ENCODE data around the gene CAMSAP1. TPM values are rescaled to one million over a fixed set of nuclear protein-coding genes. Genes with fewer than 3 reads are reported as not detected.

The CAMSAP1 gene
- total and polyA plus RNA-seq, 4 donors = 5.0 to 29.8 (median 15.1) TPM

GRCh38 chr9:135777623-135778177, 129.6 kb downstream of the CAMSAP1 start:
- H3K27me3 ChIP-seq (ENCODE audit: control insufficient read depth in 3 of 3, insufficient read depth in 3 of 3, low read length in 2 of 3) = peaks cover 0 to 4% (median 3%) of the 10 kb centered on the region in 3 donors
- no peak for ATAC-seq (ENCODE audit: insufficient read depth, low FRiP score)
- no peak for DNase-seq

DNA sequence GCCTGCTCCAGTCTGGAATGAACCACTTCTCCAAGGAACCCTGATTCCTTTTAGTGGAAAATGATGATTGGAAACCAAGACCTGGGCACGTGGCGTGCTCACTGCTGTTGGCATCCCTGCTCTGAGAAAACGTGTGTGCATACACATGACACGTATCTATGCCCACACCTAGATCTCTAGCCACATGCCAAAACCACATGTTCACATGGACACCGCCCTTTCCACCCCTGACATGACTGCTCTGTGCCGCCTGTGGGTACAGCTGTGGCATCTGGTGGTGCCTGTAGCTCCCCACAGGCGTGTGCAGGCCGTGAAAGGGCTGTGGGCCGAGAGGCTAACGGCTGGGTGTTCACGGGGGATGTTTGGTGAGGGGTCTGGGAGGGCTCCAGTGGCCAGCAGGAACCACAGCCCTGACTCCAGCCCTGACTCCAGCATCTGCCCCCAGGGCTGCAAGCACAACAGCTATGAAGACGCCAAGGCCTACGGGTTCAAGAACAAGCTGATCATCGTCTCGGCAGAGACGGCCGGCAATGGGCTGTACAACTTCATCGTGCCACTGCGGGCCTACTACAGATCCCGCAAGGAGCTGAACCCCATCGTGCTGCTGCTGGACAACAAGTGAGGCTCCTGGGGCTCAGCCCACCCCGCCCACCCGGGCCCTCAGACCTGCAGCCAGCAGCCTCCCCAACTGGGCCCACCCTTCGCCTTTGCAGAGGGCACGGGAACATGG, 130.3 kb downstream of the CAMSAP1 start:
- peaks cover 3% of the 10 kb centered on the region in 3 donors for H3K27me3 ChIP-seq (ENCODE audit: control insufficient read depth in 3 of 3, insufficient read depth in 3 of 3, low read length in 2 of 3)
- no peak overlapping the region for H3K9ac ChIP-seq (ENCODE audit: insufficient read depth in 1 of 2, low read length in 2 of 2)
- no peak overlapping the region for H3K27ac ChIP-seq (ENCODE audit: low read depth in 1 of 2, low read length in 1 of 2)
- H3K4me3 ChIP-seq = no peak overlapping the region
- H3K4me1 ChIP-seq (ENCODE audit: control insufficient read depth in 5 of 5, insufficient read depth in 5 of 5, low read length in 5 of 5) = no peaks in the 10 kb centered on the region
- WGBS, 2 donors = 82 to 86% methylated on average over 24 to 25 of the region's 25 CpGs
- no peak for TF ChIP-seq CTCF (IDR thresholded peaks at IDR 0.05; ENCODE audit: control extremely low read depth, extremely low read depth)
- no peaks in the 10 kb centered on the region for H3K36me3 ChIP-seq (ENCODE audit: control insufficient read depth in 4 of 4, insufficient read depth in 4 of 4, low read length in 4 of 4)
- ATAC-seq (ENCODE audit: insufficient read depth, low FRiP score) = no peak
- peaks cover 0 to 6% (median 0%) of the 10 kb centered on the region in 4 donors for H3K9me3 ChIP-seq (ENCODE audit: control insufficient read depth in 4 of 4, insufficient read depth in 3 of 4, low read length in 3 of 4)
- DNase-seq = no peak

More at GRCh38 chr9:135777623-135778177, 129.6 kb downstream of the CAMSAP1 start:
- Histone ChIP-seq H3K36me3 (ENCODE audit: control insufficient read depth in 4 of 4, insufficient read depth in 4 of 4, low read length in 4 of 4) (no peaks in the 10 kb centered on the region), H3K9me3 (ENCODE audit: control insufficient read depth in 4 of 4, insufficient read depth in 3 of 4, low read length in 3 of 4) (peaks cover 0 to 6% (median 0%) of the 10 kb centered on the region in 4 donors), H3K9ac (ENCODE audit: insufficient read depth in 1 of 2, low read length in 2 of 2) (no peak overlapping the region), H3K4me1 (ENCODE audit: control insufficient read depth in 5 of 5, insufficient read depth in 5 of 5, low read length in 5 of 5) (no peaks in the 10 kb centered on the region), H3K27ac (ENCODE audit: low read depth in 1 of 2, low read length in 1 of 2) (no peak overlapping the region), H3K4me3 (no peak overlapping the region)
- TF ChIP-seq CTCF (IDR thresholded peaks at IDR 0.05; ENCODE audit: control extremely low read depth, extremely low read depth) = no peak

GRCh38 chr9:135775911-135776310, 131.4 kb downstream of the CAMSAP1 start:
- no peak for TF ChIP-seq CTCF (IDR thresholded peaks at IDR 0.05; ENCODE audit: control extremely low read depth, extremely low read depth)
- H3K27me3 ChIP-seq (ENCODE audit: control insufficient read depth in 3 of 3, insufficient read depth in 3 of 3, low read length in 2 of 3) = peaks cover 3 to 5% (median 3%) of the 10 kb centered on the region in 3 donors
- peaks cover 0 to 6% (median 0%) of the 10 kb centered on the region in 4 donors for H3K9me3 ChIP-seq (ENCODE audit: control insufficient read depth in 4 of 4, insufficient read depth in 3 of 4, low read length in 3 of 4)
- WGBS, 2 donors = 54 to 62% methylated on average over 7 of the region's 7 CpGs
- ATAC-seq (ENCODE audit: insufficient read depth, low FRiP score) = no peak
- DNase-seq = no peak
- no peak overlapping the region for H3K4me3 ChIP-seq
- H3K27ac ChIP-seq (ENCODE audit: low read depth in 1 of 2, low read length in 1 of 2) = no peak overlapping the region
- no peak overlapping the region for H3K9ac ChIP-seq (ENCODE audit: insufficient read depth in 1 of 2, low read length in 2 of 2)
- no peaks in the 10 kb centered on the region for H3K4me1 ChIP-seq (ENCODE audit: control insufficient read depth in 5 of 5, insufficient read depth in 5 of 5, low read length in 5 of 5)
- no peaks in the 10 kb centered on the region for H3K36me3 ChIP-seq (ENCODE audit: control insufficient read depth in 4 of 4, insufficient read depth in 4 of 4, low read length in 4 of 4)

Data from lung (tissue), 12 donors.